NT2/D1 (cell line): ENCODE measurements around the gene RDH5.

Experiments
- DNase-seq: peaks from one replicate; pipeline ENCODE4 v3.0.0-alpha.2; 2011; ENCODE audit warnings: low read depth, low spot score
- H3K27me3 ChIP-seq: 2 replicates; pipeline ENCODE4 v1.6.0; 2011; ENCODE audit warnings: mild to moderate bottlenecking; ENCODE audit not compliant: insufficient read length, insufficient read depth
- H3K36me3 ChIP-seq: 2 replicates; pipeline ENCODE4 v1.6.1; 2011; ENCODE audit warnings: mild to moderate bottlenecking, low read length, mixed read lengths; ENCODE audit not compliant: insufficient read depth, insufficient read length
- H3K4me1 ChIP-seq: 2 replicates; pipeline ENCODE4 v1.5.1; 2011; ENCODE audit not compliant: insufficient read depth, insufficient read length
- H3K4me3 ChIP-seq: 2 replicates; pipeline ENCODE4 v1.5.1; 2011; ENCODE audit warnings: low read depth; ENCODE audit not compliant: insufficient read length
- H3K9ac ChIP-seq: 2 replicates; pipeline ENCODE4 v1.6.0; 2011; ENCODE audit warnings: low read depth; ENCODE audit not compliant: insufficient read length
- H3K9me3 ChIP-seq: 2 replicates; pipeline ENCODE4 v1.5.1; 2011; ENCODE audit warnings: mild to moderate bottlenecking, low read length; ENCODE audit not compliant: insufficient read depth
- SUZ12 ChIP-seq: IDR thresholded peaks from 2 replicates; pipeline ENCODE4 v1.6.1; 2011; ENCODE audit not compliant: insufficient read length, insufficient read depth; ENCODE audit errors: extremely low read depth
- YY1 ChIP-seq: IDR thresholded peaks from 2 replicates; pipeline ENCODE4 v1.6.1; 2011; ENCODE audit not compliant: insufficient read length, insufficient read depth
- ZNF274 ChIP-seq: IDR thresholded peaks from 2 replicates; pipeline ENCODE4 v1.6.1; 2011; ENCODE audit warnings: mild to moderate bottlenecking, low read depth, low read length

Gene RDH5

DNA sequence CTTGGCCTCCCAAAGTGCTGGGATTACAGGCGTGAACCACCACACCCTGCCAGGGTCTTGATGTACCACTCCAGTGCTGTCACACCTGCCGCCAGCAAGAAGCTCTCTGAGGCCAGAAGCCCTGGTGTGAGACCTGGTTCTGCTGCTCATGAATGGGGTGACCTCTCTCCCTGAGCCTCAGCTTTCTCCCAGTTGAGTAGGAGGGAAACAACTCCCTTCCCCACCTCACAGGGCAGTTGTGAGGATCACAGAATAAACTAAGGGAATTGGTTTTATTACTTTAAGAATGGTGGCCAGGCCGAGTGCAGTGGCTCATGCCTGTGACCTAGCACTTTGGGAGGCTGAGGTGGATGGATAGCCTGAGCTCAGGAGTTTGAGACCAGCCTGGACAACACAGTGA is 14.4 kb downstream of the RDH5 start:
- DNase-seq = no peak
- Histone ChIP-seq H3K9me3 (no peaks in the 10 kb centered on the region), H3K4me3 (no peak overlapping the region), H3K9ac (no peak overlapping the region), H3K27me3 (no peaks in the 10 kb centered on the region), H3K36me3 (peaks cover 11% of the 10 kb centered on the region), H3K4me1 (peaks cover 8% of the 10 kb centered on the region)
- TF ChIP-seq YY1 = no peak
- TF ChIP-seq SUZ12 = no peak
- no peak for TF ChIP-seq ZNF274

DNA sequence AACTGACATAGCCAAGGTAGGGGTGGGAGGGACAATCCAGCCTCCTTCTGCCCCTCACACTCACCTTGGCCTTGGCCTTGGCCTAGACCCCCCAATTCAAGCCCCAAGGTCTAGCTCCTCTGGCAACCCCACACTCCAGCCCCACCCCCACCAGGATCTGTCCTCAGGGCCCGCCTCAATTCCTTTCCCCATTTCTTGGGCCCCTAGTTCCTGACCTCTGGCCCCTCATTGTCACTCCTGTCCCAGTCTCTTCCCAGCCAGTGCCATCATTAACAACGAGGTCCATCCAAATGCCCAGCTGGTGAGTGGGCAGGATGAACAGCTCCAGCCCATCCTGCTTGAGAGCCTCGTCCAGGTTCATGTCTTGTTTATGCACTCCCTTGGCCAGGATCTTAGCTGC is 15.9 kb downstream of the RDH5 start:
- H3K9me3 ChIP-seq = no peaks in the 10 kb centered on the region
- H3K36me3 ChIP-seq = peaks cover 7% of the 10 kb centered on the region
- DNase-seq = no peak
- H3K4me1 ChIP-seq = peaks cover 7% of the 10 kb centered on the region
- no peak overlapping the region for H3K9ac ChIP-seq
- TF ChIP-seq SUZ12 = no peak
- no peak for TF ChIP-seq YY1
- no peak for TF ChIP-seq ZNF274
- H3K27me3 ChIP-seq = no peaks in the 10 kb centered on the region
- no peak overlapping the region for H3K4me3 ChIP-seq

DNA sequence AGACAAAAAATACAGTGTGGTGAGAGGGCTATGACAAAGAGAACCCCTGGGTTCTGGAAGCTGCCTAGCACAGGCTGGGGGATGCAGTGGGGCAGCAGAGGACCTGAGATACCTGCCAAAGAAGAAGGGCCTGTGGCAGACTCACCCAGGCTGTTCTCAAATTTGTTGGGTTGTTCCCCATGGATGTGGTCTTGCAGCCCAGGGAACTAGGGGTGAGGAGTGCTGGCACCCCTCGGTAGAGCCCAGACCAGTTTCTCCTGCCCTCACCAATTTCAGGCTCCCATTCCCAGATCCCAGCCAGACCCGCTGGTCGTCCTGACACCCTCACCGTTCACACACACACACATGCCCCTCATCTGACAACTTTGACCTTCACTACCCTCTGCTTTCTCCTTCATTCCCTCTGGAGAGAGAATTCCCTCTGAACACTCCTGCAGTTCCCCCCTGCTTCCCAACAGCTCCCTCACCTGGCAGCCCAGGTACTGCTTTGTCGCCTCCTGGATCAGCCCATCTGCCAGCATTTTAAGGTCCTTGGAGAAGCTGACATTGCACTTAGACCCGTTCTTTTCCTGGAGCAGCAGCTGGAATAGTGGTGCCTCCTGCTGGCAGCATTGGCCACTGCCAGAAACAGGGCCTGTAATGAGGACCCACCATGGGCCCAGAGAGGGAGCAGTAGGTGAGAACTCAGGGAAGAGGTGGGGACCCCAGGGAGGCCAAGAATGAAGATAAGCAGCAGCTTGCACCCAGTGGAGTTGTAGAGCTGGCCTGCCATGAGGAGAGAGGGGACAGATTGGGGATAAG is 16.8 kb downstream of the RDH5 start:
- Histone ChIP-seq H3K4me3 (no peak overlapping the region), H3K9me3 (no peaks in the 10 kb centered on the region), H3K9ac (no peak overlapping the region), H3K4me1 (peaks cover 7% of the 10 kb centered on the region), H3K27me3 (peaks cover 2% of the 10 kb centered on the region), H3K36me3 (peaks cover 6% of the 10 kb centered on the region)
- TF ChIP-seq YY1 (no peak), ZNF274 (no peak), SUZ12 (no peak)
- DNase-seq = peak; percentile 85

DNA sequence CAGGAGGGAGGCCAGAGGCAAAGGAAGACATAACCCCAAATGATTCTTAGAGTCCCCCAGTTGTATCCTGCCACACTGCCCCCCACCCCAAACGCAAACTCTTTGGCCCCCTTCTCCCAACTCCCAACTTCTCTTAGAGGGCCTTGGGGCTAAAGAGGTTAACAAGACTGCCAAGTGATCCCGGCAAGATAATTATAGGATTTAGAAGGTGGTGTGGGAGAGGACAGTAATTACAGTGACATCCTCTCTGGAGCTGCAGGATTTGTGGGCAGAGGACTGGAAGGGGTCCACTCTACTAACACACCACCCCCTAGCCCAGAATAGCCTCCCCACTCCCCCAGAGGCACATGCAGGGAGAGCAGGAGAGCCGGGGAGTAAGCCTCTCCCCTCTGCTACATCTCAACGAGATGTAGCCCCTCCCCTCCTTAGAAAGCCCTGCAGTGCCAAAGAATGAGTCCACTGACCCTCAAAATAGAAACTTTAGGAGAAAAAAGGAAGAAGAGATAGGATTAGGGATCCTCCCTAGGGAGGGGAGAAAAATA is 17.5 kb downstream of the RDH5 start:
- H3K9ac ChIP-seq = peak overlapping the region; percentile 72
- H3K27me3 ChIP-seq = peaks cover 3% of the 10 kb centered on the region
- H3K4me3 ChIP-seq = peak overlapping the region; percentile 44
- no peaks in the 10 kb centered on the region for H3K9me3 ChIP-seq
- H3K4me1 ChIP-seq = peaks cover 6% of the 10 kb centered on the region
- no peaks in the 10 kb centered on the region for H3K36me3 ChIP-seq
- no peak for DNase-seq
- no peak for TF ChIP-seq YY1

DNA sequence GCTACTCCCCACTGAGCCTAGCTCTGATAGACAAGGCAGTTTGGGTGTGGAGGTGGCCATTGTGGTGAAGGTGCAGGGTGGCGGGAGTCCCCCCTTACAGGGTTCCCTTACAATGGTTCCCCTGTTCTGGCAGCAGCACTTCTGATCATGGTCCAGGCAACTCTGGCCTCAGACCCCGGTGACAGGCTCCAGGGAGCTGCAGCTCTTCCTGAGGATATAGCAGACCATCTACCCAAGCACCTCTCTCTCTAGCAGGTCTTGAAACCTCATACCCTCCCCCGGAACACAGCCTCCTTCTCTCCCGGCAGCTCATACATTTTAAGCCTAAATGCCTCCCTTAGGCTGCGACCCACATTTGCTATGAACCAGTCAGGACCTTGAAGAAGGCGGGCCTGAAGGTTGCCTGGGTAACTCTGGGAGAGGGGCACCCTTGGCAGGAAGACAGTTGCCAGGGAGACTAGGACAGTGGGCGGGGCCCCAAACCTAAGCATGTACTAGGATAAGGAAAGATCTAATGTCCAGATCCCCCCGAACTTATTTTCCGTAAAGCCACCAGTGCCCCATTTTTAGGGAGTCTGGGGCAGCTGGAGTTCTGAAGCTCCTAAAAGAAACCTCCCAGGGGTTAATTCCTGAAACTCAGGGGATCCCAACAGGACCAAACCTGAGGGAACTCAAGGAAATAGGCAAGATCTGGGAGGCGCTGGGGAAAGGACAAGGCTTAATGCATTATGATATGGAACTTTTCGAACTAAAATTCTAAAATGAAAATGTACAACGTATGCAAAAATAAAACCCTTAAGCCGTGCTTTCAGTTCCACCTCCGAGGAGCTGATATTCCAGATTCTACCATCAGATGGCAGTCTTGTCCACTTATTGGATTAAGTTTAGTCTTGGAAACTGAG is 18.2 kb downstream of the RDH5 start:
- Histone ChIP-seq H3K9me3 (no peaks in the 10 kb centered on the region), H3K9ac (peak overlapping the region; percentile 72), H3K27me3 (peaks cover 3% of the 10 kb centered on the region), H3K36me3 (no peaks in the 10 kb centered on the region), H3K4me1 (peaks cover 3% of the 10 kb centered on the region), H3K4me3 (peak overlapping the region; percentile 44)
- DNase-seq = peak; percentile 91
- TF ChIP-seq SUZ12 (no peak), ZNF274 (no peak), YY1 (no peak)

DNA sequence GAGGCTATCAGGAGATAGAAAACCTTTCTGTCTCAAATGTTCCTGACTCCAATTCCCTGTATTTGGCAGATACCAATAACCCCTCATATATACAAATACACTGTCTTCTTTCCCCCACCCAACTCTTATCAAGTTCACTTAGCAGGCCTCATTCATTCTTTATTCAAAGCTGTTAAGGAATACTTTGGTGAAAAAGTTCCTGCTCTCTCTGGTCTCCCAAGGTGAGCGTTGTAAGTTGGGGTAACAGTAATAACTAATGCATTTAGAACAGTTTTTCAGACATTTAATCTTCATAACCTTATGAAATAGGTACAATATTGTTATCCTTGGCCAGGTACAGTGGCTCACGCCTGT is 18.8 kb downstream of the RDH5 start:
- H3K4me3 ChIP-seq = no peak overlapping the region
- H3K4me1 ChIP-seq = peaks cover 3% of the 10 kb centered on the region
- DNase-seq = no peak
- H3K9ac ChIP-seq = no peak overlapping the region
- peaks cover 3% of the 10 kb centered on the region for H3K27me3 ChIP-seq
- no peaks in the 10 kb centered on the region for H3K9me3 ChIP-seq
- TF ChIP-seq SUZ12 = no peak
- TF ChIP-seq YY1 = no peak
- no peak for TF ChIP-seq ZNF274
- no peaks in the 10 kb centered on the region for H3K36me3 ChIP-seq
